CD4-positive, alpha-beta T cell treated with Interleukin-21 for 1 hour (primary cell): ENCODE measurements around the gene CETN3.
"Not testable (repeated sequence)": the region's sequence is repeated elsewhere in the genome, so short reads cannot be mapped to it uniquely, and the experiment has no call there.

Experiments used
- DNase-seq: peaks from one replicate; pipeline ENCODE4 v3.0.0-alpha.2; 2020

Gene CETN3

GRCh38 chr5:90381213-90381929 lies 28.2 kb downstream of the CETN3 start:
- no peak for DNase-seq

GRCh38 chr5:90379652-90380051 lies 29.9 kb downstream of the CETN3 start:
- DNase-seq, result no peak

GRCh38 chr5:90378752-90379151 lies 30.8 kb downstream of the CETN3 start:
- no peak for DNase-seq

- DNase-seq, result not testable (repeated sequence)
Measured at GRCh38 chr5:90371269-90371668, 38.3 kb downstream of the CETN3 start.

GRCh38 chr5:90368454-90369246 lies 40.9 kb downstream of the CETN3 start:
- DNase-seq, result no peak

DNA sequence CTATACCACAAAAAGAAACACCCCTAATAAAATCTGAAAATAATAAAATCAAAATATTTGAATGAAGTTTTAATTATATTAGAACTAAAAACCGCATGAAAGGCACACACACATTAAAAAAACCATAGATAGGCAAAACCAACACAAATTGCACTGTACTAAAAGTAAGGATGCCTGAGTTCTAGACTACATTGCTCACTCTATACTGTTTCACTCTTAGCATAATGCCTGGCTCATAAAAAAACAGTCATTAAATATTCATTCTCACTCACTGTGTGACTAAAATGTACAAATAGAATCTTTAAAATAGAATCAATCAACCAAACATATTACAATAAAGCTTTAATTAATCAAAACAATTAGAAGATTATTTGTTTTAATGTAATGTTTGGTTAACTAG lies 41.7 kb downstream of the CETN3 start:
- DNase-seq, result no peak

GRCh38 chr5:90366948-90367347 lies 42.6 kb downstream of the CETN3 start:
- DNase-seq, result no peak

- no peak for DNase-seq
Measured at GRCh38 chr5:90365328-90365727, 44.2 kb downstream of the CETN3 start.

GRCh38 chr5:90359073-90359920 lies 50.3 kb downstream of the CETN3 start:
- DNase-seq, result no peak

DNA sequence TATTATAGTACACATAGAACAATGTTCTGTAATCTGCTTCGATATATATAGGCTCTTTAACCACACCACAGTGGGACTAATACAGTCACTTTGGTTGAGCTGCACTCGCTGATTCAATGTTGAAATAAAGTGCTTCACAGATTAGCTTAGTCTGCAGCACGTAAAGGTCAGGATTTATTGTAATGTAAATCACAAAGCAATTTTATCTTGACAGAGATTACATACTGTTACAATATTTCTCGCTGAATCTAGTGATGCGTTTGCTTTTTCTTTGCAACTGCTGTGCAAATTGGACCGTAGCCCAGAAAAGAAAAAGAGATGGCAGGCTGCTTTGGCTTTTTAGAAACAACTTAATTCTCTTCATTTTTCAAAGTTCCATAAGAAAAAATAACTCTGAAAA lies 52.9 kb downstream of the CETN3 start:
- DNase-seq, result no peak

GRCh38 chr5:90356176-90356575 lies 53.4 kb downstream of the CETN3 start:
- no peak for DNase-seq

- no peak for DNase-seq
Measured at GRCh38 chr5:90355635-90356034, 53.9 kb downstream of the CETN3 start.

- no peak for DNase-seq
Measured at GRCh38 chr5:90353254-90353653, 56.3 kb downstream of the CETN3 start.

GRCh38 chr5:90351101-90351500 lies 58.5 kb downstream of the CETN3 start:
- DNase-seq, result no peak

DNA sequence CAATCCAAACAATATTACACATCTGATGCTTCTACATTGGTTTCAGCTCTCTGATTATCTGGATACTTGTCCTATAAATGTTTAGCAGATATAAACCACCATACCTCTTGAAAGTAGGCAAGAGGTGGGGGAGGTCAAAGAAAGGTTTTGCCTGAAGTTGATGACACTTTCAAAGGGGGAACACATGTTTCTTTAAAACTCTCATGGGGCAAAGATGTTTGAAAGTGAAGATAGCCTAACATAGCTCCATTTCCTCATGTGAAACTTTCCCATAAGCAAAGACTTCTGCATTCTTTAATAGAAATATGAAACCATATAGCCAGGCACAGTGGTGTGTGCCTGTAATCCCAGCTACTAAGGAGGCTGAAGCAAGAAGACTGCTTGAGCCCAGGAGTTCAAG lies 62.1 kb downstream of the CETN3 start:
- DNase-seq, result no peak

DNA sequence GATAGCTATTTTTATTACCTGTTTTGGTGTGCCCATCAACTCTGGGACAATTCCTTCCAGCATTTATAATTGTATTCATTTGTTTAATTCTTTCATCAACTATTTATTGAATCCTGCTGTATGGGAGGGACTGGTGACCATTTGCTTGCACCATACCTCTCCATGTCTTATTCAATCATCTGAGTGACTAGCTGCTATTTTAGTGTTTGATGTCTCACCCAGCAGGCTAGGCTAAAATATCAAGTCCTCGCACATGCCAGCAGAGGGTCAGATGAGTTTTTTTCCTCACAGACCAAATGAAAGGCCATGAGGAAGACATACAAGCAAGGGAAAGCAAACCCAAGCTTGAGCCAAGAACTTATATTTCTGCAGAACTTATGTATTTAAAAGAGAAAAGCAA lies 63.9 kb downstream of the CETN3 start:
- DNase-seq, result no peak

DNA sequence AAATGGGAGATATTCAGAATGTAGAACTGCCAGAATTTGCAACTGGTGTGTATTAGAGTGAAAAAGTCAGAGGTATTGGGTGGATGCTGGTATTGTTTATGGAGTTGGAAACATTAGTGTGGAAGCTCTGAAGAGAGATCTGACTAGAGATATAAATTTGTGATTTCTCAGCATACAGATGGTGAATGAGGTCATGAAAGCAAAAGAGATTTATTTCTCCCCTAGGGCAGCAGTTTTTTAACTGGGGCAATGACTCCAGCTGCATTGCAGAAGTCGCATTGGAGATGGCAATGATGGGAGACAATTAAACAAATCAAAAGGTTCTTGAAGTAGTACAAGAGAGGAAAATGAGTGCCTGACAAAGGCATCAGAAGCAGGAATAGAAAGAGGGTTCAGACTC lies 64.9 kb downstream of the CETN3 start:
- no peak for DNase-seq

- DNase-seq, result not testable (repeated sequence)
Measured at GRCh38 chr5:90343731-90344130, 65.8 kb downstream of the CETN3 start.

- DNase-seq, result no peak
Measured at GRCh38 chr5:90342576-90342975, 67.0 kb downstream of the CETN3 start.
